Stimulated activated CD4-positive, alpha-beta T cell treated with anti-CD3 and anti-CD28 coated beads, Interleukin-1b, Interleukin-23, amount 100 ng/mL, for 1 hour (primary cell): ENCODE data around the gene HMGXB4.
"Not testable (repeated sequence)": the region's sequence is repeated elsewhere in the genome, so short reads cannot be mapped to it uniquely, and the experiment has no call there.

Experiments
- DNase-seq, 2 donors: peaks; one replicate each; pipeline ENCODE4 v3.0.0-alpha.2; 2020; ENCODE audit warnings: low read depth in 2 of 2

The HMGXB4 gene

GRCh38 chr22:35257321-35258190 is at the start of gene HMGXB4:
Gene HMGXB4 (plus strand): TSS chr22:35257493. CDS start chr22:35262391, 4,898 bp downstream.
- peak; percentile 66 to 67 for DNase-seq

GRCh38 chr22:35208003-35208402 is 49.3 kb upstream of the HMGXB4 start:
- DNase-seq = no peak

GRCh38 chr22:35209203-35209602 is 48.1 kb upstream of the HMGXB4 start:
- no peak for DNase-seq

GRCh38 chr22:35212009-35212408 is 45.3 kb upstream of the HMGXB4 start:
- DNase-seq = no peak

- no peak for DNase-seq
Measured at GRCh38 chr22:35212996-35213395, 44.3 kb upstream of the HMGXB4 start.

GRCh38 chr22:35214968-35215367 is 42.3 kb upstream of the HMGXB4 start:
- no peak for DNase-seq

GRCh38 chr22:35215993-35216392 is 41.3 kb upstream of the HMGXB4 start:
- no peak for DNase-seq

- DNase-seq = no peak
Measured at GRCh38 chr22:35217527-35217926, 39.8 kb upstream of the HMGXB4 start.

- no peak for DNase-seq
Measured at GRCh38 chr22:35218079-35218478, 39.2 kb upstream of the HMGXB4 start.

- no peak for DNase-seq
Measured at GRCh38 chr22:35219012-35219411, 38.3 kb upstream of the HMGXB4 start.

GRCh38 chr22:35220221-35220620 is 37.1 kb upstream of the HMGXB4 start:
- DNase-seq = no peak

GRCh38 chr22:35225010-35225409 is 32.3 kb upstream of the HMGXB4 start:
- DNase-seq = no peak

GRCh38 chr22:35226958-35227647 is 30.2 kb upstream of the HMGXB4 start:
- DNase-seq = no peak

- no peak for DNase-seq
Measured at GRCh38 chr22:35229865-35230264, 27.4 kb upstream of the HMGXB4 start.

GRCh38 chr22:35230417-35230816 is 26.9 kb upstream of the HMGXB4 start:
- no peak for DNase-seq

GRCh38 chr22:35230839-35231584 is 26.3 kb upstream of the HMGXB4 start:
- no peak for DNase-seq

GRCh38 chr22:35231585-35232084 is 25.7 kb upstream of the HMGXB4 start:
- DNase-seq = peak; percentile 36 to 52

GRCh38 chr22:35238749-35239148 is 18.5 kb upstream of the HMGXB4 start:
- not testable (repeated sequence) for DNase-seq

GRCh38 chr22:35244507-35244906 is 12.8 kb upstream of the HMGXB4 start:
- not testable (repeated sequence) for DNase-seq

- no peak for DNase-seq
Measured at GRCh38 chr22:35250156-35250555, 7.1 kb upstream of the HMGXB4 start.

- DNase-seq = no peak
Measured at GRCh38 chr22:35253946-35254345, 3.3 kb upstream of the HMGXB4 start.

- no peak for DNase-seq
Measured at GRCh38 chr22:35257002-35257320, 332 bp upstream of the HMGXB4 start.
